Fibroblast of skin of right quadriceps (primary cell): ENCODE data around the gene FAM3D.

Experiments used
- DNase-seq: peaks from one replicate; pipeline ENCODE4 v3.0.0-alpha.2; 2013

Gene FAM3D

GRCh38 chr3:58625196-58625824 is 41.3 kb downstream of the FAM3D start:
- DNase-seq: no peak

GRCh38 chr3:58624550-58624949 is 42.0 kb downstream of the FAM3D start:
- DNase-seq: no peak

- no peak for DNase-seq
Measured at GRCh38 chr3:58623961-58624360, 42.6 kb downstream of the FAM3D start.

- no peak for DNase-seq
Measured at GRCh38 chr3:58623478-58623877, 43.1 kb downstream of the FAM3D start.

- DNase-seq: no peak
Measured at GRCh38 chr3:58622892-58623291, 43.7 kb downstream of the FAM3D start.

- DNase-seq: no peak
Measured at GRCh38 chr3:58622436-58622835, 44.1 kb downstream of the FAM3D start.

GRCh38 chr3:58621086-58621830 is 45.3 kb downstream of the FAM3D start:
- DNase-seq: no peak

GRCh38 chr3:58620421-58620820 is 46.2 kb downstream of the FAM3D start:
- DNase-seq: no peak

- no peak for DNase-seq
Measured at GRCh38 chr3:58617338-58617761, 49.2 kb downstream of the FAM3D start.

GRCh38 chr3:58613236-58614132 is 53.1 kb downstream of the FAM3D start:
- DNase-seq: no peak

GRCh38 chr3:58612830-58613229 is 53.7 kb downstream of the FAM3D start:
- DNase-seq: no peak

- DNase-seq: no peak
Measured at GRCh38 chr3:58609990-58610389, 56.6 kb downstream of the FAM3D start.

- DNase-seq: no peak
Measured at GRCh38 chr3:58608648-58609047, 57.9 kb downstream of the FAM3D start.

- no peak for DNase-seq
Measured at GRCh38 chr3:58607816-58608215, 58.8 kb downstream of the FAM3D start.

- DNase-seq: no peak
Measured at GRCh38 chr3:58606693-58607092, 59.9 kb downstream of the FAM3D start.

- DNase-seq: no peak
Measured at GRCh38 chr3:58604031-58604430, 62.5 kb downstream of the FAM3D start.

GRCh38 chr3:58603606-58604005 is 63.0 kb downstream of the FAM3D start:
- no peak for DNase-seq

- DNase-seq: no peak
Measured at GRCh38 chr3:58597770-58598310, 68.7 kb downstream of the FAM3D start.

GRCh38 chr3:58596834-58597518 is 69.6 kb downstream of the FAM3D start:
- no peak for DNase-seq

GRCh38 chr3:58594117-58594516 is 72.5 kb downstream of the FAM3D start:
- no peak for DNase-seq

- DNase-seq: no peak
Measured at GRCh38 chr3:58591517-58592510, 74.8 kb downstream of the FAM3D start.
